BE2C (cell line): ENCODE measurements around the gene SOX5.

ENCODE experiments used
- DNase-seq: peaks from one replicate; pipeline ENCODE4 v3.0.0-alpha.2; 2020
- H3K27me3 ChIP-seq: fragments of 250-450 bp; sonication (Bioruptor Pico); 2 replicates; pipeline ENCODE4 v1.5.1; 2020; ENCODE audit warnings: mild to moderate bottlenecking
- H3K36me3 ChIP-seq: fragments of 250-450 bp; sonication (Bioruptor Pico); 2 replicates; pipeline ENCODE4 v1.5.1; 2020; ENCODE audit warnings: mild to moderate bottlenecking
- H3K4me1 ChIP-seq: fragments of 250-450 bp; sonication (Bioruptor Pico); 2 replicates; pipeline ENCODE4 v1.5.1; 2020
- H3K4me3 ChIP-seq: 2 replicates; pipeline ENCODE4 v1.5.1; 2011; ENCODE audit warnings: low read depth, low read length
- H3K9me3 ChIP-seq: fragments of 250-450 bp; sonication (Bioruptor Pico); 2 replicates; pipeline ENCODE4 v1.5.1; 2020
- TF ChIP-seq, protein P1 (sequence below): IDR thresholded peaks from 2 replicates; pipeline ENCODE4 v1.5.1; 2012; ENCODE audit warnings: mild to moderate bottlenecking, low read depth, low read length

The SOX5 gene

DNA sequence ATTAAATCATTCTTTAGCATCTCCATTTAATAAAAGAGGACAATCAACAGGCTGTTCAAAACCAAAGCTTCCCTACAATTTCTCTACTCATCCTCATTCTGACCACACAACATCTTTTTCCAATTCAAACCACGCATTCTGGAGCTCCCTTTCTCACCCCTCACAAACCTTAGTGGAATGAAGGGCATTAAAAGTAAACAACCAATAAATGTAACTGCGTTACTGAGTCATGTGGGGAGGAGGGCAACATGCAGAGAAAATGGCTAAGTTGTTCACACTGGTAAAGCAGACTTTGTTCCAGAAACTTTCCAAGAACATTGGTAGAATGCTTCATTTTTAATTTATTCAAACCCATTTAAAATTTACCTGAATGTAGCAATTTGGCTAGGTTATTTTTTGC is 19.6 kb downstream of the SOX5 start:
- Histone ChIP-seq H3K4me1 (no peaks in the 10 kb centered on the region), H3K36me3 (no peaks in the 10 kb centered on the region), H3K4me3 (no peak overlapping the region), H3K9me3 (no peaks in the 10 kb centered on the region), H3K27me3 (no peaks in the 10 kb centered on the region)
- no peak for DNase-seq
- TF ChIP-seq, protein P1, sequence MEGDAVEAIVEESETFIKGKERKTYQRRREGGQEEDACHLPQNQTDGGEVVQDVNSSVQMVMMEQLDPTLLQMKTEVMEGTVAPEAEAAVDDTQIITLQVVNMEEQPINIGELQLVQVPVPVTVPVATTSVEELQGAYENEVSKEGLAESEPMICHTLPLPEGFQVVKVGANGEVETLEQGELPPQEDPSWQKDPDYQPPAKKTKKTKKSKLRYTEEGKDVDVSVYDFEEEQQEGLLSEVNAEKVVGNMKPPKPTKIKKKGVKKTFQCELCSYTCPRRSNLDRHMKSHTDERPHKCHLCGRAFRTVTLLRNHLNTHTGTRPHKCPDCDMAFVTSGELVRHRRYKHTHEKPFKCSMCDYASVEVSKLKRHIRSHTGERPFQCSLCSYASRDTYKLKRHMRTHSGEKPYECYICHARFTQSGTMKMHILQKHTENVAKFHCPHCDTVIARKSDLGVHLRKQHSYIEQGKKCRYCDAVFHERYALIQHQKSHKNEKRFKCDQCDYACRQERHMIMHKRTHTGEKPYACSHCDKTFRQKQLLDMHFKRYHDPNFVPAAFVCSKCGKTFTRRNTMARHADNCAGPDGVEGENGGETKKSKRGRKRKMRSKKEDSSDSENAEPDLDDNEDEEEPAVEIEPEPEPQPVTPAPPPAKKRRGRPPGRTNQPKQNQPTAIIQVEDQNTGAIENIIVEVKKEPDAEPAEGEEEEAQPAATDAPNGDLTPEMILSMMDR = no peak

- Histone ChIP-seq H3K9me3 (no peaks in the 10 kb centered on the region), H3K4me3 (no peak overlapping the region), H3K4me1 (no peaks in the 10 kb centered on the region), H3K27me3 (no peaks in the 10 kb centered on the region), H3K36me3 (no peaks in the 10 kb centered on the region)
- no peak for DNase-seq
- TF ChIP-seq, protein P1 = no peak
Measured at GRCh38 chr12:23927907-23928306, 21.6 kb downstream of the SOX5 start.

GRCh38 chr12:23921099-23921856 is 28.2 kb downstream of the SOX5 start:
- H3K4me1 ChIP-seq = no peaks in the 10 kb centered on the region
- TF ChIP-seq, protein P1 = no peak
- no peak for DNase-seq
- H3K9me3 ChIP-seq = no peaks in the 10 kb centered on the region
- H3K27me3 ChIP-seq = no peaks in the 10 kb centered on the region
- no peak overlapping the region for H3K4me3 ChIP-seq
- no peaks in the 10 kb centered on the region for H3K36me3 ChIP-seq

GRCh38 chr12:23911574-23911973 is 37.9 kb downstream of the SOX5 start:
- no peaks in the 10 kb centered on the region for H3K36me3 ChIP-seq
- H3K27me3 ChIP-seq = no peaks in the 10 kb centered on the region
- no peak overlapping the region for H3K4me3 ChIP-seq
- DNase-seq = no peak
- TF ChIP-seq, protein P1 = no peak
- H3K9me3 ChIP-seq = no peaks in the 10 kb centered on the region
- H3K4me1 ChIP-seq = no peaks in the 10 kb centered on the region

- no peaks in the 10 kb centered on the region for H3K36me3 ChIP-seq
- no peak overlapping the region for H3K4me3 ChIP-seq
- no peak for DNase-seq
- H3K27me3 ChIP-seq = no peaks in the 10 kb centered on the region
- TF ChIP-seq, protein P1 = no peak
- no peaks in the 10 kb centered on the region for H3K4me1 ChIP-seq
- H3K9me3 ChIP-seq = no peaks in the 10 kb centered on the region
Measured at GRCh38 chr12:23909551-23909950, 39.9 kb downstream of the SOX5 start.

DNA sequence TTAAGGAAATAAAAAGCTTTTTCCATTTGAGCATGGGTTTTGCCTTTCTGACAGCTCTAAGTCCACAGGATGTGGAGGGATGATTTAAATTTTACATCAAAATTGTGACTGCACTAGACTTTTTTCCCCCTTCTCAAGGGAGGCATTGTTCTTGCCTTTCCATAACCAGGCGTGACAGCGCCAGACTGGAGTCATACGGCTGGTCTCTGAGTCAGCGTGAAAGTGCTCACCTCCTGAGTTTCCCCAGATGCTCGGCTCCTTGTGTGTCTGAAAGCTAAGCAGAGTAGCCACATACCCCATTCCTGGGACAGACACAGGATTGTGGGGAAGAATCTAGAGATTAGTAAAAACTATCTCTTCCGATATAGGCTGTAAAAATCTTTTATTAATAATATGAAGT is 43.1 kb downstream of the SOX5 start:
- Histone ChIP-seq H3K36me3 (no peaks in the 10 kb centered on the region), H3K4me1 (no peaks in the 10 kb centered on the region), H3K27me3 (no peaks in the 10 kb centered on the region), H3K9me3 (no peaks in the 10 kb centered on the region), H3K4me3 (no peak overlapping the region)
- TF ChIP-seq, protein P1 = no peak
- no peak for DNase-seq
